Activated gamma-delta T cell treated with anti-CD3 and anti-CD28 coated beads, Interleukin-2, amount 50 U/mL, for 16 hours (primary cell): ENCODE measurements around the gene PARP6.

Experiments used
- DNase-seq: peaks from one replicate; pipeline ENCODE4 v3.0.0-alpha.2; 2020; ENCODE audit warnings: low read depth

PARP6 gene

GRCh38 chr15:72272213-72272996 is at the start of gene PARP6:
Gene PARP6, minus strand, starts transcription at chr15:72272554. Its CDS starts 5,077 bp downstream, at chr15:72267477.
- DNase-seq = peak; percentile 98

GRCh38 chr15:72319985-72320671 is 47.8 kb upstream of the PARP6 start, which contains the start of gene CELF6:
Gene CELF6, minus strand, starts transcription at chr15:72320157. Its CDS starts 283 bp downstream, at chr15:72319874.
- DNase-seq = peak; percentile 57

- DNase-seq = peak; percentile 19
Measured at GRCh38 chr15:72319360-72319984, 47.1 kb upstream of the PARP6 start.

GRCh38 chr15:72318408-72318942 is 46.1 kb upstream of the PARP6 start:
- DNase-seq = no peak

- DNase-seq = no peak
Measured at GRCh38 chr15:72315706-72316370, 43.5 kb upstream of the PARP6 start.

- DNase-seq = no peak
Measured at GRCh38 chr15:72313881-72314280, 41.5 kb upstream of the PARP6 start.

GRCh38 chr15:72313448-72313840 is 41.1 kb upstream of the PARP6 start:
- DNase-seq = no peak

- peak; percentile 39 for DNase-seq
Measured at GRCh38 chr15:72312605-72313447, 40.5 kb upstream of the PARP6 start.

- no peak for DNase-seq
Measured at GRCh38 chr15:72307026-72307425, 34.7 kb upstream of the PARP6 start.

- peak; percentile 3 for DNase-seq
Measured at GRCh38 chr15:72306211-72306785, 33.9 kb upstream of the PARP6 start.

GRCh38 chr15:72304596-72304995 is 32.2 kb upstream of the PARP6 start:
- DNase-seq = no peak

- no peak for DNase-seq
Measured at GRCh38 chr15:72302955-72303354, 30.6 kb upstream of the PARP6 start.

- DNase-seq = no peak
Measured at GRCh38 chr15:72289597-72290325, 17.4 kb upstream of the PARP6 start.

- no peak for DNase-seq
Measured at GRCh38 chr15:72288796-72289596, 16.6 kb upstream of the PARP6 start.

GRCh38 chr15:72285927-72286516 is 13.7 kb upstream of the PARP6 start:
- peak; percentile 20 for DNase-seq

GRCh38 chr15:72285402-72285801 is 13.0 kb upstream of the PARP6 start:
- DNase-seq = no peak

GRCh38 chr15:72284781-72285180 is 12.4 kb upstream of the PARP6 start:
- no peak for DNase-seq

- no peak for DNase-seq
Measured at GRCh38 chr15:72281713-72282112, 9.4 kb upstream of the PARP6 start.

GRCh38 chr15:72280751-72281150 is 8.4 kb upstream of the PARP6 start:
- no peak for DNase-seq
